ENCODE measurements around the gene IPO11. TPM values are rescaled to one million over a fixed set of nuclear protein-coding genes. Genes with fewer than 3 reads are reported as not detected.

IPO11 gene
- total and polyA plus RNA-seq, 9 donors: 10.4 to 40.3 (median 24.6) TPM

DNA sequence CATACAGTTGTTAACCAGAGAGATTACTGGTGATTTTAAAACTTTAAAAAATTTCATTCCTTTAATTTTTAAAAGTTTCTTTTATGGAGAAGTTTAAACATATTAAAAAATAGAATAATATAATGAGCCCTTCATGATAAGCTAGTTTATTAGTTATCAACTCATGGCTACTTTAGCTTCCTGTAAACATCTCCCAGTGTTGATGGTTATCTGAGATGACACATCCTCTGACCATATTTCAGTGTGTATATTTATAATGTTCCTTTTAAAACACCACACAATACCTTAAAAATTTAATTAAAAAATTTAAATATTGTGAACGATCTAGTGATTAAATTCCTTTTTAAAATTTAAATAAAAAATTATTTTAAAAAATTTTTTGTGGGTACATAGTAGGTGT, 74.1 kb downstream of the IPO11 start:
- TF ChIP-seq EP300 (IDR thresholded peaks at IDR 0.05) (no peak), POLR2A (IDR thresholded peaks at IDR 0.05) (no peak)
- TF ChIP-seq, protein P1, sequence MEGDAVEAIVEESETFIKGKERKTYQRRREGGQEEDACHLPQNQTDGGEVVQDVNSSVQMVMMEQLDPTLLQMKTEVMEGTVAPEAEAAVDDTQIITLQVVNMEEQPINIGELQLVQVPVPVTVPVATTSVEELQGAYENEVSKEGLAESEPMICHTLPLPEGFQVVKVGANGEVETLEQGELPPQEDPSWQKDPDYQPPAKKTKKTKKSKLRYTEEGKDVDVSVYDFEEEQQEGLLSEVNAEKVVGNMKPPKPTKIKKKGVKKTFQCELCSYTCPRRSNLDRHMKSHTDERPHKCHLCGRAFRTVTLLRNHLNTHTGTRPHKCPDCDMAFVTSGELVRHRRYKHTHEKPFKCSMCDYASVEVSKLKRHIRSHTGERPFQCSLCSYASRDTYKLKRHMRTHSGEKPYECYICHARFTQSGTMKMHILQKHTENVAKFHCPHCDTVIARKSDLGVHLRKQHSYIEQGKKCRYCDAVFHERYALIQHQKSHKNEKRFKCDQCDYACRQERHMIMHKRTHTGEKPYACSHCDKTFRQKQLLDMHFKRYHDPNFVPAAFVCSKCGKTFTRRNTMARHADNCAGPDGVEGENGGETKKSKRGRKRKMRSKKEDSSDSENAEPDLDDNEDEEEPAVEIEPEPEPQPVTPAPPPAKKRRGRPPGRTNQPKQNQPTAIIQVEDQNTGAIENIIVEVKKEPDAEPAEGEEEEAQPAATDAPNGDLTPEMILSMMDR (IDR thresholded peaks at IDR 0.05): no peak
- no peak overlapping the region for H3K27ac ChIP-seq
- DNase-seq: no peak
- 94 to 96% (median 95%) methylated on average over 1 of the region's 1 CpG for WGBS, 3 donors
- intact Hi-C loops (cut with DNase I): no loop called here
- H3K27me3 ChIP-seq: no peaks in the 10 kb centered on the region
- H3K9me3 ChIP-seq: no peaks in the 10 kb centered on the region
- H3K4me1 ChIP-seq (ENCODE audit: insufficient read depth): peaks cover 1% of the 10 kb centered on the region
- H3K4me3 ChIP-seq: no peak overlapping the region
- no peaks in the 10 kb centered on the region for H3K36me3 ChIP-seq

GRCh38 chr5:62488531-62488930, 76.0 kb downstream of the IPO11 start:
- H3K4me3 ChIP-seq: no peak overlapping the region
- 74 to 99% (median 84%) methylated on average over 4 of the region's 4 CpGs for WGBS, 3 donors
- no peak for TF ChIP-seq EP300 (IDR thresholded peaks at IDR 0.05)
- TF ChIP-seq POLR2A (IDR thresholded peaks at IDR 0.05): no peak
- TF ChIP-seq, protein P1 (IDR thresholded peaks at IDR 0.05): no peak
- DNase-seq: no peak
- no peaks in the 10 kb centered on the region for H3K36me3 ChIP-seq
- H3K27ac ChIP-seq: no peak overlapping the region
- no peaks in the 10 kb centered on the region for H3K27me3 ChIP-seq
- no peaks in the 10 kb centered on the region for H3K9me3 ChIP-seq
- intact Hi-C loops (cut with DNase I): no loop called here
- H3K4me1 ChIP-seq (ENCODE audit: insufficient read depth): peaks cover 1% of the 10 kb centered on the region

- H3K27ac ChIP-seq: no peak overlapping the region
- no peak overlapping the region for H3K4me3 ChIP-seq
- WGBS, 3 donors: 13 to 26% (median 15%) methylated on average over 1 of the region's 1 CpG
- H3K36me3 ChIP-seq: no peaks in the 10 kb centered on the region
- no peak for DNase-seq
- no peaks in the 10 kb centered on the region for H3K9me3 ChIP-seq
- H3K27me3 ChIP-seq: no peaks in the 10 kb centered on the region
- intact Hi-C loops (cut with DNase I): no loop called here
- TF ChIP-seq EP300 (IDR thresholded peaks at IDR 0.05) (no peak), POLR2A (IDR thresholded peaks at IDR 0.05) (no peak)
- TF ChIP-seq, protein P1 (IDR thresholded peaks at IDR 0.05): no peak
- H3K4me1 ChIP-seq (ENCODE audit: insufficient read depth): peaks cover 1% of the 10 kb centered on the region
These were observed 76.9 kb downstream of the IPO11 start for GRCh38 chr5:62489471-62489870.

DNA sequence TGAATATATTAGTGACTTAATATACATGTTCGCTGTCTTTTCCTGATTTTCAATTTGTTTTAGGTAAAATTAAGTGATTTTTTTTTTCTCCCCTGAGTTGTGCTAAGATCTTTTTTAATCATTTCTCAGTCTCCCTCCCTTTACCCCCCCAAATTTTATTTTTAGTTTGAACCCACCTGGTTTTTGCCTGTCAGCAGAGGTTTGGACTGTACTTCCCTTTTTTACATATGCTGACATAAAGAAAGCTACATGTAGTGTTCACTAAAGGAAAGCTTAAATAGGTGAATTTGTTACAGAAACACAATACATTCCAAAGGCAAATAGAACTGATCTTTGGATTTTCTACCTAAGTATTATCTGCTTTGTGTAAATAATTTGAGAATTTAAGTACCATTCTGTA, 82.2 kb downstream of the IPO11 start:
- intact Hi-C loops (cut with DNase I): no loop called here
- WGBS, 3 donors: 95 to 100% (median 98%) methylated on average over 1 of the region's 1 CpG
- Histone ChIP-seq H3K27ac (no peak overlapping the region), H3K27me3 (no peaks in the 10 kb centered on the region), H3K4me1 (ENCODE audit: insufficient read depth) (no peaks in the 10 kb centered on the region), H3K4me3 (no peak overlapping the region), H3K36me3 (no peaks in the 10 kb centered on the region), H3K9me3 (no peaks in the 10 kb centered on the region)
- DNase-seq: no peak
- TF ChIP-seq, protein P1 (IDR thresholded peaks at IDR 0.05): no peak
- TF ChIP-seq POLR2A (IDR thresholded peaks at IDR 0.05) (no peak), EP300 (IDR thresholded peaks at IDR 0.05) (no peak)

Data from ovary (tissue), 9 donors.